GM12891 (cell line): ENCODE data around the gene CAMSAP3. TPM values are rescaled to one million over a fixed set of nuclear protein-coding genes. Genes with fewer than 3 reads are reported as not detected.

ENCODE experiments used
- DNase-seq: peaks from one replicate; pipeline ENCODE4 v3.0.0; 2011; ENCODE audit warnings: low spot score; ENCODE audit not compliant: insufficient read length
- FAIRE-seq: peaks from 2 replicates; lab custom pipeline; 2011; peaks lifted over from hg19 to GRCh38; lab: Jason Lieb, UNC
- PAX5 ChIP-seq: IDR thresholded peaks from 2 replicates; pipeline ENCODE4 v1.6.1; 2011; ENCODE audit warnings: low read length, moderate library complexity, mild to moderate bottlenecking; ENCODE audit not compliant: insufficient read depth, severe bottlenecking
- POLR2A ChIP-seq: IDR thresholded peaks from 2 replicates; pipeline ENCODE4 v1.6.1; 2011; ENCODE audit warnings: low read depth, low read length, control low read depth
- POLR2AphosphoS5 ChIP-seq: IDR thresholded peaks from 2 replicates; pipeline ENCODE4 v1.6.1; 2011; ENCODE audit warnings: low read depth, low read length, control low read depth
- POU2F2 ChIP-seq: IDR thresholded peaks from 2 replicates; pipeline ENCODE4 v1.6.1; 2011; ENCODE audit warnings: low read depth, mild to moderate bottlenecking, control low read depth, low read length, moderate library complexity
- SPI1 ChIP-seq: IDR thresholded peaks from 2 replicates; pipeline ENCODE4 v1.6.1; 2011; ENCODE audit warnings: low read depth, low read length, control low read depth
- TAF1 ChIP-seq: IDR thresholded peaks from 2 replicates; pipeline ENCODE4 v1.6.1; 2011; ENCODE audit warnings: low read depth, low read length, control low read depth
- polyA plus RNA-seq: library from polyadenylated mRNA; unstranded; fragments of >200 nt; gene quantifications from one replicate; pipeline ENCODE4 v1.2.1, GENCODE V29; 2012; ENCODE audit warnings: low read depth, missing spikeins, inconsistent platforms; ENCODE audit not compliant: missing spikeins

The CAMSAP3 gene, protein sequence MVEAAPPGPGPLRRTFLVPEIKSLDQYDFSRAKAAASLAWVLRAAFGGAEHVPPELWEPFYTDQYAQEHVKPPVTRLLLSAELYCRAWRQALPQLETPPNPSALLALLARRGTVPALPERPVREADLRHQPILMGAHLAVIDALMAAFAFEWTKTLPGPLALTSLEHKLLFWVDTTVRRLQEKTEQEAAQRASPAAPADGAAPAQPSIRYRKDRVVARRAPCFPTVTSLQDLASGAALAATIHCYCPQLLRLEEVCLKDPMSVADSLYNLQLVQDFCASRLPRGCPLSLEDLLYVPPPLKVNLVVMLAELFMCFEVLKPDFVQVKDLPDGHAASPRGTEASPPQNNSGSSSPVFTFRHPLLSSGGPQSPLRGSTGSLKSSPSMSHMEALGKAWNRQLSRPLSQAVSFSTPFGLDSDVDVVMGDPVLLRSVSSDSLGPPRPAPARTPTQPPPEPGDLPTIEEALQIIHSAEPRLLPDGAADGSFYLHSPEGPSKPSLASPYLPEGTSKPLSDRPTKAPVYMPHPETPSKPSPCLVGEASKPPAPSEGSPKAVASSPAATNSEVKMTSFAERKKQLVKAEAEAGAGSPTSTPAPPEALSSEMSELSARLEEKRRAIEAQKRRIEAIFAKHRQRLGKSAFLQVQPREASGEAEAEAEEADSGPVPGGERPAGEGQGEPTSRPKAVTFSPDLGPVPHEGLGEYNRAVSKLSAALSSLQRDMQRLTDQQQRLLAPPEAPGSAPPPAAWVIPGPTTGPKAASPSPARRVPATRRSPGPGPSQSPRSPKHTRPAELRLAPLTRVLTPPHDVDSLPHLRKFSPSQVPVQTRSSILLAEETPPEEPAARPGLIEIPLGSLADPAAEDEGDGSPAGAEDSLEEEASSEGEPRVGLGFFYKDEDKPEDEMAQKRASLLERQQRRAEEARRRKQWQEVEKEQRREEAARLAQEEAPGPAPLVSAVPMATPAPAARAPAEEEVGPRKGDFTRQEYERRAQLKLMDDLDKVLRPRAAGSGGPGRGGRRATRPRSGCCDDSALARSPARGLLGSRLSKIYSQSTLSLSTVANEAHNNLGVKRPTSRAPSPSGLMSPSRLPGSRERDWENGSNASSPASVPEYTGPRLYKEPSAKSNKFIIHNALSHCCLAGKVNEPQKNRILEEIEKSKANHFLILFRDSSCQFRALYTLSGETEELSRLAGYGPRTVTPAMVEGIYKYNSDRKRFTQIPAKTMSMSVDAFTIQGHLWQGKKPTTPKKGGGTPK
- 2.4 TPM for polyA plus RNA-seq

- TF ChIP-seq SPI1 = no peak
- FAIRE-seq (peak; percentile 69), DNase-seq (peak; percentile 82)
These were observed at the start of gene CAMSAP3 for GRCh38 chr19:7595466-7596133. Gene CAMSAP3 (plus strand): TSS chr19:7595863. CDS start chr19:7596003, 140 bp downstream.

- DNase-seq (no peak), FAIRE-seq (no peak)
- TF ChIP-seq SPI1 (peak; percentile 21; the same call in 1 of the 2 replicates), PAX5 (no peak), TAF1 (no peak), POU2F2 (no peak)
These were observed 49.8 kb upstream of the CAMSAP3 start for GRCh38 chr19:7545904-7546303.

- DNase-seq (no peak), FAIRE-seq (no peak)
- no peak for TF ChIP-seq SPI1
- TF ChIP-seq POU2F2 = no peak
These were observed 48.5 kb upstream of the CAMSAP3 start for GRCh38 chr19:7547159-7547558.

DNA sequence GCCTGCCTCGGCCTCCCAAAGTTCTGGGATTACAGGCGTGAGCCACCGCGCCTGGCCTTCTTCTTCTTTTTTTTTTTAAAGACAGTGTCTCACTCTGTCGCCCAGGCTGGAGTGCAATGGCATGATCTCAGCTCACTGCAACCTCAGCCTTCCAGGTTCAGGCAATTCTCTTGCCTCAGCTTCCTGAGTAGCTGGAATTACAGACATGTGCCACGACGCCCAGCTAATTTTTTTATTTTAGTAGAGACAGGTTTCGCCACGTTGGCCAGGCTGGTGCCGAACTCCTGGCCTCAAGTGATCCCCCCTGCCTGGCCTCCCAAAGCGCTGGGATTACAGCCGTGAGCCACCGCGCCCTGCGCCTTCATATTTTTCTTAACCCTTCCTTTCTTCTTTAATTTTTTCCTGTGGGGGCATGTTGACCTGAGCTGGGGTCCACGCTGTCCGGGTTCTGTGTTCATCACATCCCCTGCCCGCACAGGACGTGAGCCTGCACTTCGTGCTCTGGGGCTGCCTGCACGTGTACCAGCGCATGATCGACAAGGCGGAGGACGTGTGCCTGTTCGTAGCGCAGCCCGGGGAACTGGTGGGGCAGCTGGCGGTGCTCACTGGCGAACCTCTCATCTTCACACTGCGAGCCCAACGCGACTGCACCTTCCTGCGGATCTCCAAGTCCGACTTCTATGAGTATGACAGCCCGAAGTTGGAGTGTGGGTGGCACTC lies 46.1 kb upstream of the CAMSAP3 start:
- no peak for DNase-seq
- no peak for TF ChIP-seq POLR2AphosphoS5
- TF ChIP-seq POLR2A = no peak
- TF ChIP-seq TAF1 = no peak
- no peak for TF ChIP-seq SPI1
- no peak for TF ChIP-seq POU2F2
- TF ChIP-seq PAX5 = no peak
- FAIRE-seq = no peak

- FAIRE-seq = no peak
- TF ChIP-seq POU2F2 (no peak), PAX5 (no peak), TAF1 (no peak), POLR2AphosphoS5 (no peak), SPI1 (no peak), POLR2A (no peak)
- DNase-seq = no peak
These were observed 45.4 kb upstream of the CAMSAP3 start for GRCh38 chr19:7550169-7550770.

- no peak for DNase-seq
- TF ChIP-seq TAF1 (no peak), PAX5 (no peak), POLR2A (no peak)
- FAIRE-seq = no peak
These were observed 44.5 kb upstream of the CAMSAP3 start for GRCh38 chr19:7550987-7551761.

DNA sequence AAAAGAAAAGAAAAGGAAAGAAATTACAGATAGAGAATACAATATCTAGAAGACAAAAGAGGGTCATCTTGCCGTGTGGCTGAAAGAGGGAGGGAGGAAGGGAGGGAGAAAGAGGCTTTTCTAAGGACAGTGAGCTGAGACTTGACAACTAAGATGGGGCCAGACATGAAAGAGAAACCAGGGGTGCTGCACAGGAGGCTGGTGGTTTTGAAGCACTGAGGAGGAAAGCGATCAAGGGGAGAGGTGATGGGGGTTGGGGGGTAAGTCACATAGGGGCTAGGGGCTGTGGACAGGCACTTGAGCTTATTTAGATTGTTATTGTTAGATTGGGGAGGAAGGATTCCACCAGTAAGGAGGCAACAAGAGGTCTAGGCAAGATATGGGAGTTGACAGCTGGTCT lies 42.9 kb upstream of the CAMSAP3 start:
- TF ChIP-seq POU2F2 = no peak
- TF ChIP-seq POLR2A = no peak
- no peak for TF ChIP-seq SPI1
- no peak for TF ChIP-seq PAX5
- TF ChIP-seq TAF1 = no peak
- TF ChIP-seq POLR2AphosphoS5 = no peak
- peak; percentile 63 for DNase-seq
- FAIRE-seq = no peak

DNA sequence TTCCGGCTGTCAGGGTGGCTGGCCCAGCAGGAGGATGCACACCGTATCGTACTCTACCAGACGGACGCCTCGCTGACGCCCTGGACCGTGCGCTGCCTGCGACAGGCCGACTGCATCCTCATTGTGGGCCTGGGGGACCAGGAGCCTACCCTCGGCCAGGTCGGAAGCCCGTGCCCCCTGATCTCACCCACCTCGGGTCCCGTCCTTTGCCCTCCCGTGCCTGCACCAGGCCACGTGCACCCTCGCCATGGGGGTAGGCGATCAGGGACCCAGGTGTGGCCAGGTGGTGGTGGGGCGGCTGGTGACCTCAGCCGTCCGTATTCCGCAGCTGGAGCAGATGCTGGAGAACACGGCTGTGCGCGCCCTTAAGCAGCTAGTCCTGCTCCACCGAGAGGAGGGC lies 41.1 kb upstream of the CAMSAP3 start:
- TF ChIP-seq PAX5 (no peak), SPI1 (no peak), POLR2AphosphoS5 (no peak), POU2F2 (no peak), POLR2A (no peak), TAF1 (no peak)
- FAIRE-seq (no peak), DNase-seq (no peak)
